Mesenteric fat pad (tissue), 1 donor: ENCODE results near the gene METTL17. TPM values are rescaled to one million over a fixed set of nuclear protein-coding genes. Genes with fewer than 3 reads are reported as not detected.
"Not testable (repeated sequence)": the region's sequence is repeated elsewhere in the genome, so short reads cannot be mapped to it uniquely, and the experiment has no call there.

Experiments used
- DNase-seq: peaks from one replicate; pipeline ENCODE4 v3.0.0-alpha.2; 2020; ENCODE audit warnings: low spot score
- long read RNA-seq: library from polyadenylated mRNA; unstranded; transcript quantifications from one replicate; pipeline ENCODE4 v2.0.0, GENCODE V29; 2020
- total RNA-seq: library from RNA; stranded (reverse); fragmentation: NEBNext Ultra II Directional; extraction: Animal tissue kit (Norgen Biotek cat#: 25700); gene quantifications from one replicate; pipeline ENCODE4 v1.2.1, GENCODE V29; 2021
- donor health status: DM: yes; HTN: yes; CAD: no.

The METTL17 gene, protein sequence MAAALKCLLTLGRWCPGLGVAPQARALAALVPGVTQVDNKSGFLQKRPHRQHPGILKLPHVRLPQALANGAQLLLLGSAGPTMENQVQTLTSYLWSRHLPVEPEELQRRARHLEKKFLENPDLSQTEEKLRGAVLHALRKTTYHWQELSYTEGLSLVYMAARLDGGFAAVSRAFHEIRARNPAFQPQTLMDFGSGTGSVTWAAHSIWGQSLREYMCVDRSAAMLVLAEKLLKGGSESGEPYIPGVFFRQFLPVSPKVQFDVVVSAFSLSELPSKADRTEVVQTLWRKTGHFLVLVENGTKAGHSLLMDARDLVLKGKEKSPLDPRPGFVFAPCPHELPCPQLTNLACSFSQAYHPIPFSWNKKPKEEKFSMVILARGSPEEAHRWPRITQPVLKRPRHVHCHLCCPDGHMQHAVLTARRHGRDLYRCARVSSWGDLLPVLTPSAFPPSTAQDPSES
- total RNA-seq: 31.6 TPM
- long read RNA-seq, transcript METTL17-224 (14 exons, 1,529 nt): minor isoform, 5 of 115 reads
- long read RNA-seq, transcript METTL17-201 (14 exons, 1,749 nt): major isoform, 32 of 115 reads
- long read RNA-seq, transcript METTL17-202 (13 exons, 1,586 nt): minor isoform, 12 of 115 reads
- long read RNA-seq, transcript METTL17-216 (13 exons, 1,605 nt): minor isoform, 20 of 115 reads
- long read RNA-seq, partial matches to known transcripts: 26 of 115 reads
- long read RNA-seq, other reads (novel, unspliced or antisense): 18 of 115 reads

DNA sequence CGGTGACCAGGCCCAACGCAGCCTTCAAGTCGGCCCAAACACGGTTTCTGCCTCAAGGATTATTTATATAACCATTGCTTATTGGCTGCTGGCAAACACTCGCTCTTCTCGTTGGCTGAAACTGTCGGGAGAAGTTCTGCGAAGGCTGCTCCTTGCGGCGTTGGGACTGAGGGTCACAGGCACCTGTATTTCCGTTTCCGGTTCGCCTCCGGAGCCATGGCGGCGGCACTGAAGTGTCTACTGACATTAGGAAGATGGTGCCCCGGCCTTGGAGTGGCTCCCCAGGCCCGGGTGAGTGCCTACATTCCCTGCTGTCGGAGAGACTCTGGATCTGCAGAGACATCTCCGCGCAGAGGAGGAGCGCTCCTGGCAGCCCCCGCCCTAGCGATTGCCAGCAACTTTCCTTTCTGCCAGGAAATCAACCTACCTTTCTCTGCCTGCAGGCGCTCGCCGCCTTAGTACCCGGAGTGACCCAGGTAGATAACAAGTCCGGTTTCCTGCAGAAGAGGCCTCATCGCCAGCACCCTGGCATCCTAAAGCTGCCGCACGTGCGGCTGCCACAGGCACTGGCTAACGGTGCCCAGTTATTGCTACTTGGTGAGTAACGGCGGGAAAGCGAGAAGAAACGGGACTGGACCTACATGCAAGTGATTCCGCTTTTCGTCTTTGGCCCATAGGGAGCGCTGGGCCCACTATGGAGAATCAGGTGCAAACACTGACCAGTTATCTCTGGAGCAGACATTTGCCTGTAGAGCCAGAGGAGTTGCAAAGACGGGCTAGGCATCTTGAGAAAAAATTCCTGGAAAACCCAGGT lies at the start of gene METTL17:
Gene METTL17 (plus strand): TSS at position 194 of the 814 bp plus-strand sequence. CDS start 23 bp downstream, at position 217.
- DNase-seq: peak; percentile 92

DNA sequence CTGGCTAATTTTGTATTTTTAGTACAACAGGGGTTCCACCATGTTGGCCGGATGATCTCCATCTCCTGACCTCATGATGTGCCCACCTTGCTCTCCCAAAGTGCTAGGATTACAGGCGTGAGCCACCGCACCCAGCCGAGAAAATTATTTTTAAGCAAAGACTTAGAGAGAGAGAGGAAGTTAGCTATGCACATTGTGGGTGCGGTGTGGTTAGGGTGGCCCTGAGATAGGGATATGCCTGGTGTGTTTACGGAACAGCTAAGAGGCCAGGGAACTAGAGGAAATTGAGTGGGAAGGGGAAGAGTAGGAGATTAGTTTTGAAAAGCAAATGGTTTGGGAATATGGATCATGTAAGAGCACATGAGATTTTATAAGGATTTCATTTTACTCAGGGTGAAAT lies 44.6 kb upstream of the METTL17 start:
- not testable (repeated sequence) for DNase-seq

DNA sequence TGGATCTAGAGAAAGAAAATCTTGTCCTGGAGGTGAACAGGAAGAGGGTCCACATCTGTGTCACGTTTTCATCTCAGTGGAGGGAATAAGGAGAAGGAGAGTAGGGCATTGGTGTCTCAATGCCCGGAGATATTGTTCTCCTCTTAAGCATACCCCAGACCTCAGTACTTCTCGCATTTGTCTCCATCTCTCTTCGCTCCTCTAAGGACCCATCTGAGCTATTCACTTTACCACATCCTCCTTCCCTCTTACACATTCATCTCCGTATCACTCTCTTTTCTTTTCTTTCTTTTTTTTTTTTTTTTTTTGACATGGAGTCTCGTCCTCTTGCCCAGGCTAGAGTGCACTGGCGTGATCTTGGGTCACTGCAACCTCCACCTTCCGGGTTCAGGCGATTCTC lies 43.1 kb upstream of the METTL17 start:
- DNase-seq: not testable (repeated sequence)

DNA sequence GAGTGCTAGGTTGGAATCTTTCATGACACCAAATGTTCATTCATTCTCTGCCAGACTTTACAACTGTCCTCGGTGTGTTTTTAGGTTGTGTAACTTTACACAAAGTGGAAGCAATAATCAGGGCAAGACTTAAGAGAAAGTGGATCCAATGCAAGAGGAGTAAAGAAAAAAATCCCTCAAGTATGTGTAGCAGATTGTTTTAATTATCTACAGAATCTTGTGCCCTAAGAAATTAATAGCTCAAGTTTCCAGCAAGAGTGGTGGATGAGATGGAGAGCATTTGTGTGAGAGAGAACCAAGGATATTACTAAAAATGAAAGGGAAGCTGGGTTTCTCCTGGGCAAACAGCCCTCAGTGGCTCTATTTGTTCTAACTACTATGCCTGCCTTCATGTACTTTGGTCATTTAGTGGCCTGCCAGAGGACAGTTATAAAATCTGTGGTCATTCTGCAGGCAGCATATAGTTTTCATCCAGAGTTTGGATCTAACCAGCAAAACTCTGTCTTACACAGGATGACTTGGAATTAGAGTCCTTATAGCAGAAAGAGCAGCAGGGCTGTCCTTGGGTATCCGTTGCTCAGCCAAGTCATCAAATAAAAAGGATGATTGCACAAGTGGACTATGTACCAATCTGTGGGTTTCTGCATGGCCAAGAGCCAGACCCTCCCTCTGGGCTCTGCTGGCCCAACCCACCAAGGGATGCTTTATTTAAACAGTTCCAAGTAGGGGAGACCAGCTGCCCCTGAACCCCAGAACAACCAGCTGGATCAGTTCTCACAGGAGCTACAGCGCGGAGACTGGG lies 34.8 kb upstream of the METTL17 start, which contains the start of gene RNASE2:
Gene RNASE2 (plus strand): TSS at position 752 of the 802 bp plus-strand sequence. CDS start 285 bp downstream, outside the sequence.
- not testable (repeated sequence) for DNase-seq

DNA sequence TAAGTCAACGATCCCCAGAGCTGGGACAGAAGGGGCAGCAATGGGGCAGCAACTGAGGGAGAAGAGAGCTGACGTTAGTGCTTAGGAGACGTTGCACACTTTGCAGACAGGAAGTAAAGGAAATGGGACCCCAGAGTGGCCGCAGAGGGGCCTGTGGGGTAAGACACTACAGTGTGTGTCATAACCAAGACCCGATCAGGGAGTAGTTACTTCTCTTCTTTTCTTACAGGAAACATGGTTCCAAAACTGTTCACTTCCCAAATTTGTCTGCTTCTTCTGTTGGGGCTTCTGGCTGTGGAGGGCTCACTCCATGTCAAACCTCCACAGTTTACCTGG lies 34.3 kb upstream of the METTL17 start:
- DNase-seq: not testable (repeated sequence)

DNA sequence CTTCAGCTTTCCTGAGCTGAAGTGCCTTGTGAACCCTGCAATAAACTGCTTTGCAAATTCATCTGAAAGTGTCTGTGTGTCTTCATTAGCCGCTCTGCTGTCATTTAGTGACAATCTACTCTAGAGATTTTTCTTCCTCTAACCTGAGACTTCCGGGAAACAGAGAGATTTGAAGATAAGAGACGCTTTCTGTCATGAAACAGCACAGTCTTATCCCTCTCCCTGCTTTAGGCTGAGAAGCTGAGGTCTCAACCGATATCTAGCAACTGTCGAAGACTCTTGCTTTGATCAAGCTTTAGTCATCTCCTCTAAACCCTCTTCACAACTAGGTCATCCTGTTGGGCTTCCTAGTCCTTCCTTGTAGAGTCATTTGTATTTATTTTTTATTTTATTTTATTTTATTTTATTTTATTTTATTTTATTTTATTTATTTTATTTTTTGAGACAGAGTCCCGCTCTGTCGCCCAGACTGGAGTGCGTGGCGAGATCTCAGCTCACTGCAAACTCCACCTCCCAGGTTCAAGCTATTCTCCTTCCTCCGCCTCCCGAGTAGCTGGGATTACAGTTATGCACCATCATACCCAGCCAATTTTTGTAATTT lies 33.3 kb upstream of the METTL17 start:
- no peak for DNase-seq

DNA sequence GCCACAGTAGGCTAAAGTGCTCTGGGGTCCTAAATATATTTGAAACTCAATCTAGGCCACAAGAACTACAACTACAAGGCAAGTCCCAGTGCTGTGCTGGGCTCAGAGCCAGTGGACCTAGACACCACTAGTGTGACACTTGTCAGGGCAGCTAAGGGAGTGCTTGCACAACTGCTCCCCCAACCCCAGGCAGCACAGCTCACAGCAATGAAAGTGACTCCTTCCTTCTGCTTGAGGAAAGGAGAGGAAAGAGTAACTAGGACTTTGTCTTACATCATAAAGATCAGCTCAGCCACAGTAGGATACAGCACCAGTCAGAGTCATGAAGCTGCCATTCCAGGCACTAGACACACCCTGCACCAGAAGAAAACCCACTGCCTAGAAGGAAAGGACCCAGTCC lies 30.8 kb upstream of the METTL17 start:
- DNase-seq: not testable (repeated sequence)

DNA sequence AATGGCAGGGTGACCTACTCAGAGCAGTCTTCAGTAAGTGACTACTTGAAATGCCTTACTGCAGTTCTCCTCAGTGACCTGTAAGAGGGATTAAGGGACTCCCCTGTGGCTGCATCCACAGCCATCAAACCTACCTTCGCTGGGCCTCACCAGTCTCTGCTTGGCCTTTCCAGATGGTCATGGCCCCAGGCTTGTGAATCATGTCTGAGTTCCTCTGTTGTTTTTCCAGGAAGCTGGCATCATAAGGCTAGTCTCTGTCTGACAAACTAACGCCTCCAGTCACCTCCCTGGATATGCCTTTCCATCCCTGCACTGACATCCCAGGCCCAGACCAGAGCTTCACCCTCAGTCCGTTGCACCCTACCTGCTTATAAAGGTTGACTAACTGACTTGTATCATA lies 20.4 kb upstream of the METTL17 start:
- no peak for DNase-seq

DNA sequence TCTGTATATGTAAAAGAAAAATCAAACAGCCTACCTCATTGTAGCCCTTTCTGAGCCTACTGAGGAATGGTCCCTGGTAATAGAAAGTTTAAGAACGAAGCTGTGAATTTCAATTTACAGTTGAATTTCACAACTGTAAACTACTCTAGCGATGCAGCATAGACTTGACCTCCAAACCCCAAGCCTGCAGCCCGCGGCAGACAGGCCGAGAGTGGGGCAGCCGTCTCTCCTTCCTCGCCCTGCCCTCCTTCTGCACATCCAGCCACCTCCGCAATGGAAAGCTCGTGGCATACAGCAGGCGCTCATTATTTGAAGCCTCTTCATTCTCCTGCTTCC lies 19.2 kb upstream of the METTL17 start:
- DNase-seq: no peak

DNA sequence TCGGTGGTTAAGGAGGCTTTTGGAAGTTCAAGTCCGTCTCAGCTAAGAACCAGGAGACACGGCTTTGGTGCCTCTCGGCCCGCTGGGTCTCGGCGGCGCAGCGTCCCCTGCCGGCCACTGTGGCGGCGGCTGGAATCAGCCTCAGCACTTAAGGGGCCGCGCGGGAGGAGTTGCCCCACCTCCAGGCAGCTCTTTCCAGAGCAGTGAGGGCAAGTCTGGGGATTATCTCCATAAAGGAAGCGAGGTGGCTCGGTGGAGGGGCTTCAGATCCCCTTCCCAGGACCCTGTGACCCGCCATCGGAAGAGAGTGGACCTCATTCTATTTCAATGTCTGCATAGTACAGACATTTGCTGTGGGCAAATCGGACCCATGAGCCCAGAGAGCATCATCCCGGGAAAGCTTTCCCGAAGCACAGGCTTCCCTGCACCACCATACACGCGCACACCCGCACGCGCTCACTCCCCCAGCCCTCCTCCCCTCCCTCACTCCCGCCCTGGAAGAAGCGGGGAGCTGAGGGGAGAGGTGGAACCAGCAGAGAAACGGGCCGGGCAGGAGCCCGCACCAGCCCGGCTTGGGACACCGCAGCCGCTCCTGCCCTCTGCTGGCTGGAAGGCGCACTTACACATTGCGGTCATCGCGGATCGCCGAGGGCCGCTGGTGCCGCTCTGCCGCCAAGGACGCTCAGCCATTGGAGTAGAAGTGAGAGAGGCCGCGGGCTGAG lies 18.6 kb upstream of the METTL17 start:
- peak; percentile 94 for DNase-seq

DNA sequence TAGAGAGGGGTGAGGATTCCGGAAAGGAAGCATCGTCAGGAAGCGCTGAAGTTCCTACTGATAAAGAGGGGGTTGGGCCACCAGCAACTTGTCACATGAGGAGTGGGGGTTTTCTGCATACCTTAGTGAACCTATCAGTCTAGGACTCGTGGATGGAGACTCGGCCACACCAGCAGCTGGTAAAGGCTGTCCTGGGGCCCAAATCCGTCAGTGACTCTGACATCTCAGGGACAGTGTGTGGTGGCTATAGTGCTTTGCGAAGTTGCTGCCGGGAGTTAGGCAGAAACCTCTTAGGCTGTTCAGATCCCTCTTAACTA lies 18.1 kb upstream of the METTL17 start:
- no peak for DNase-seq

DNA sequence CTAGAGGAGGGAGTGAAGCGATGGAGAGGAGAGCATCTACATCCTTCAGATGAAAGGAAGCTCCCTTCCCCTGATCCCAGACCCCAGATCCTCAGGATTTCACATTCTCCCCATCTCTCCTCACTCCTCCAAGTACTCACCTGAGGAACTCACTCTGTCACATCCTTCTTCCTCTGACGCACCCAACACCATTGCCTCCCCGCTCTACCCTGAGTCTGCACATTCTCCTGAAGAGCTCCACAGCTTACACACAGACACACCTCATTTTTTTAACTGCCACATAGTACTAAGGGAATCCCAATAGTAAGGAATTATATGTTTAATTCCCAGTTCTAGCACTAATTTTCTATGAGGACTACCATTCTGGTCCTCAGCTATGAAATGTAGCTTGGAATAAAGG lies 16.3 kb upstream of the METTL17 start:
- no peak for DNase-seq

DNA sequence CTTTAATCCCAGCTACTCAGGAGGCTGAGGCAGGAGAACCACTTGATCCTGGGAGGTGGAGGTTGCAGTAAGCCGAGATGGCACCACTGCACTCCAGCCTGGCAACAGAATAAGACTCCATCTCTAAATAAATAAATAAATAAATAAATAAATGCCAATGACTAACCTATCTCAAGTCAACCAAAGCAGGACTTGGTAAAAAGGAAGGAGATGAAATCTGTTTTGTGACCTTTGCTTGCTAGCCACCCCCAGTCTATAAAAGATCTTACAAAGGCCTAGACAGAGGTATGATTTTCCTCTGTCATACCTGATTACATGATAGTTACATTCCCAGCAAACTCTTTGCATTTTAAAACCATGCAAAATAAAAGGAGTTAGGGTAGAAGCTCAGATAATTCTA lies 13.5 kb upstream of the METTL17 start:
- no peak for DNase-seq

DNA sequence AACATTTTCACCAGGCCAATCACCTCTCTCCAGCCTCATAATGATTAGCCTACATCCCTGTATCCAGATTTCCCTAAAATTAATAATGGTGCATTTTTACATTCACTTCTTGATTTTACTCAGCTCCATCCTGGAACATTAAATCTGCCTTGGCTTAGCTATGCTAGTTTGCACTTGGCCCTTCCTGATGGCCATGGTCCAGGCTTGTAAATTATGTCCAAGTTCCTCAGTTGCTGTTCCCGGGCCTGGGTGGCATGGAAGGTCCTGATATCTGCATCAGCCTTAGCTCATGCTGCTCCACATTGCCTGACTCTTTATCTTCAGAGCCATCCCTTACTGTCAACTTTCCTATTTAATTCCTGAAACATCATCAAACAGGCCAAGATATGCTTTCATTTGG lies 11.1 kb upstream of the METTL17 start:
- DNase-seq: no peak

DNA sequence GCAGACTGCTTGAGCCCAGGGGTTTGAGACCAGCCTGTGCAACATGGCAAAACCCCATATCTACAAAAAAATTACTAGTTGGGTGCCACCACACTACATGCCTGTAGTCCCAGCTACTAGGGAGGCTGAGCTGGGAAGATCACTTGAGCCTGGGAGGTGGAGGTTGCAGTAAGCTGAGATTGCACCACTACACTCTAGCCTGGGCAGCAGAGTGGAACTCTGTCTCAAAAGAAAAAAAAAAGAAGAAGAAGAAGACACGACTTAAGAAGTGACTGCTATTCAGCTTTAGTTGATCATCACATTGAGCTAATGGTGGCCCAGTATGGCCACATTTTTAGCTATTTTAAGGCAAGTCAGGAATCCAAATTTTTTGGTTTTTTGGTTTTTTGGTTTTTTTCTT lies 8.9 kb upstream of the METTL17 start:
- no peak for DNase-seq

DNA sequence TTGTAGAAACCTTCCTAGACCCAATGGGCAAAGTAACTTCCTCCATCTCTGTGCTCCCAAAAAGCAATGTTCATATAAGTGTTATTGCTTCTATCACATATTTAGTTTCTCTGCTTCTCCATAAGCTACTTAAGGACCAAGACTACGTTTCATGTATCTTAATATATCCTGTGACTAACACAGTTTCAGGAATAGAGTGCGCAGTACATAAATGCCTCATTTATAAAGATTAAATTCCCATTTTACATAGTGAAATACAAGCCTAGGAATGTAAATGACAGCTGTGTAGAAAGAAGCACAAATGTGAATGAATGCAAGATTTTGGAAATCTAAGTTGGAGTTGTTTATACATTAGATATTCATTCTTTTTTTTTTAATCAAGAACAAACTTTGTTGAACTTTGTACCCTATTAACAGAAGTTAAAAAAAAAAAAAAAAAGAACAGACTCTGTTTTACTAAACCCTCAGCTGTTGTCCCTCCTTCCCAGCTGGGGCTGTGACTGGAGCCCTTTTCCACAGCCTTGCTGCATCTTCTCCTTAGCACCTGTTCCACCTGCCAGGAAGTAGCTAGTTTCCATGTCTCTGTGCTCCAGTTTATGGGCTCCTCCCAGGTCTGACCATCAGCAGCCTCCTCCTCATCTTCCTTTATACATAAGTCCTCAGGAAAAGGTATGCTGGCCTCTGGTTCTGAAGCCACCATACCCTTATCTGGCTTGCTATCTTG lies 7.0 kb upstream of the METTL17 start:
- DNase-seq: no peak

DNA sequence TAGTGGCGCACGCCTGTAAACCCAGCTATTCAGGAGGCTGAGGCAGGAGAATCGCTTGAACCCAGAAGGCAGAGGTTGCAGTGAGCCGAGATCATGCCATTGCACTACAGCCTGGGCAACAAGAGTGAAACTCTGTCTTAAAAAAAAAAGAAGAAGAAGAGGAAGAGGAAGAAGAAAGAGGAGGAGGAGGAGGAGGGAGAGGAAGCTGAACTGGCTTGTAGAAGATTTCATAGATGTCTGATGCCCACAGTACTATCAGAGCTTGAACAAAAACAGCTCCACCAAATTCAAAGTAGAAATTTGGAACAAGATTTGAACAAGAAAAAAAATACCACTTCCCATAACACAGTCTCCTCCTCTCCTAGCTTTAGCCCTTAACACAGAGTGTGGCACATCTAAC lies 4.1 kb upstream of the METTL17 start:
- DNase-seq: not testable (repeated sequence)

DNA sequence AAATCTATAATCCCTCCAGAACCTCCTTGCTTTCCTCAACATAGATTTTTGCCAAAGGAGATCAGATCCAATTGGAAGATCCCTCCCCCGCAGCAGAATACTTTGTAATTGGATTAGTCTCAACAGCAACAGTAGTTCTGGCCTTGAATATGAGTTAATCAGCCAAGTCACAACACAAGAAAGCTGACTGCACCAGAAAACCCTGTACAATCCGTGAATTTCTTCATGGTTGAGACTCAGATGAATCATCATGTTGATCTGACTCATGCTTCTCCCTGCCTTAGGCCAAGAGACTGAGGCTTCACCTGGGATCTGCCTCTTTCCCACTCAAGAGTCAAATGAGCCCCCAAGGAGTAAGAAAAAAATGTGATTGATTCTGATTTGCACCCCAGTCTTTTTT lies 3.0 kb upstream of the METTL17 start:
- DNase-seq: no peak

DNA sequence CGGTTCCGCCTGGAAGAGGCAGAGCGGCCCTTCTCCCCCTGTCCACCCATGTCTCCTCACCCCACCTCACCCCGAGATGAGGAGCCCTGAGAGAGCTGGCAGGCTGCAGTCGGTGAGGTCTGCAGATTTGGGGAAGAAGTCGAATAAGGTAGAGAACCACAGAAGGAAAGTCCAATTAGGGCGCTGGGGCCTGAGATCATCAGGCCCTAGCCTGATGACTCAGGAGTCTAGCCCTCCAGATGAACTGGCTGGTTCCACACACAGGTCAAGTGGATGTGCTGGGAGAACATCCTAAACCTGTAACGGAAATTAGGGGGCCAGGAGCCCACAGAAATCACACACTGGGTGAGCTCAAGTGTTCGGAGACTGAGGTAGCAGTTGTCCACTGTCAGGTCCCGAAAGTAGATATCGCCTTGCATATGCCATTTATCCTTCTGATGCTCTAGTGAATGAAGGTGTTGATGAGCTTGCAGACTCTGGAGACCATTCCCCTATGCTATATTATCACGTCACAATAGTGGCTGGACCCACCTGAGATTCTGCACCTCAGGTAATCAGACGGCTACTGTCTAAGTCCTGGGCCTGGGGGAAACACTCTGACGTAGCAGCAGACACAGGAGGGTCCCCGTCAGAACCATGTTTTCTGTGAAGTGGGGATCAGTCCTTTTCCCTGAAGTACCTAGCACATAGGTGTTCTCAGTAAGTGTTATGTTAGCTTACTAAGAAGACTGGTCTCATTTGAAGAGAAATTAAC lies 886 bp upstream of the METTL17 start:
- no peak for DNase-seq
